ENCODE measurements around the gene HIVEP3. TPM values are rescaled to one million over a fixed set of nuclear protein-coding genes. Genes with fewer than 3 reads are reported as not detected.

HIVEP3 gene
- total RNA-seq, 1 experiment from 2014 or later: 0.55 TPM

- TF ChIP-seq ARID4B (CRISPR knock-in tag; IDR thresholded peaks at IDR 0.05; ENCODE audit: borderline replicate concordance): no peak
- TF ChIP-seq FOXJ3 (CRISPR knock-in tag; IDR thresholded peaks at IDR 0.05; ENCODE audit: borderline replicate concordance): no peak
- no peak for TF ChIP-seq RELA (CRISPR knock-in tag; IDR thresholded peaks at IDR 0.05; ENCODE audit: borderline replicate concordance)
- TF ChIP-seq, protein P1, sequence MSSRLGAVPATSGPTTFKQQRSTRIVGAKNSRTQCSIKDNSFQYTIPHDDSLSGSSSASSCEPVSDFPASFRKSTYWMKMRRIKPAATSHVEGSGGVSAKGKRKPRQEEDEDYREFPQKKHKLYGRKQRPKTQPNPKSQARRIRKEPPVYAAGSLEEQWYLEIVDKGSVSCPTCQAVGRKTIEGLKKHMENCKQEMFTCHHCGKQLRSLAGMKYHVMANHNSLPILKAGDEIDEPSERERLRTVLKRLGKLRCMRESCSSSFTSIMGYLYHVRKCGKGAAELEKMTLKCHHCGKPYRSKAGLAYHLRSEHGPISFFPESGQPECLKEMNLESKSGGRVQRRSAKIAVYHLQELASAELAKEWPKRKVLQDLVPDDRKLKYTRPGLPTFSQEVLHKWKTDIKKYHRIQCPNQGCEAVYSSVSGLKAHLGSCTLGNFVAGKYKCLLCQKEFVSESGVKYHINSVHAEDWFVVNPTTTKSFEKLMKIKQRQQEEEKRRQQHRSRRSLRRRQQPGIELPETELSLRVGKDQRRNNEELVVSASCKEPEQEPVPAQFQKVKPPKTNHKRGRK (CRISPR knock-in tag; IDR thresholded peaks at IDR 0.05; ENCODE audit: borderline replicate concordance): no peak
- TF ChIP-seq, protein P2, sequence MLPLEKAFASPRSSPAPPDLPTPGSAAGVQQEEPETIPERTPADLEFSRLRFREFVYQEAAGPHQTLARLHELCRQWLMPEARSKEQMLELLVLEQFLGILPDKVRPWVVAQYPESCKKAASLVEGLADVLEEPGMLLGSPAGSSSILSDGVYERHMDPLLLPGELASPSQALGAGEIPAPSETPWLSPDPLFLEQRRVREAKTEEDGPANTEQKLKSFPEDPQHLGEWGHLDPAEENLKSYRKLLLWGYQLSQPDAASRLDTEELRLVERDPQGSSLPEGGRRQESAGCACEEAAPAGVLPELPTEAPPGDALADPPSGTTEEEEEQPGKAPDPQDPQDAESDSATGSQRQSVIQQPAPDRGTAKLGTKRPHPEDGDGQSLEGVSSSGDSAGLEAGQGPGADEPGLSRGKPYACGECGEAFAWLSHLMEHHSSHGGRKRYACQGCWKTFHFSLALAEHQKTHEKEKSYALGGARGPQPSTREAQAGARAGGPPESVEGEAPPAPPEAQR (CRISPR knock-in tag; IDR thresholded peaks at IDR 0.05): no peak
- TF ChIP-seq GRHL2 (CRISPR knock-in tag; IDR thresholded peaks at IDR 0.05; ENCODE audit: insufficient replicate concordance, severe bottlenecking): no peak
- no peak for TF ChIP-seq TEAD4 (CRISPR knock-in tag; IDR thresholded peaks at IDR 0.05)
Measured at GRCh38 chr1:41519667-41520066, 399.1 kb downstream of the HIVEP3 start (continued).

- Mint-ChIP-seq H3K36me3 (no peaks in the 10 kb centered on the region), H3K27ac (no peak overlapping the region), H3K4me1 (peaks cover 12% of the 10 kb centered on the region), H3K4me3 (no peak overlapping the region), H3K27me3 (ENCODE audit: low read depth) (peaks cover 15% of the 10 kb centered on the region), H3K9me3 (no peaks in the 10 kb centered on the region)
- ATAC-seq (no peak), DNase-seq (ENCODE audit: low spot score) (no peak)
- CTCF ChIA-PET: interaction anchor here (0.7 kb wide), 2 partner anchors 55 to 235 kb away, joined by 3 read pairs; no protein-coding TSS in a partner anchor
- TF ChIP-seq TEAD4 (CRISPR knock-in tag; IDR thresholded peaks at IDR 0.05) (no peak), JUN (CRISPR knock-in tag; IDR thresholded peaks at IDR 0.05) (no peak), NFE2L1 (CRISPR knock-in tag; IDR thresholded peaks at IDR 0.05) (no peak), GRHL2 (CRISPR knock-in tag; IDR thresholded peaks at IDR 0.05; ENCODE audit: insufficient replicate concordance, severe bottlenecking) (no peak), SP1 (CRISPR knock-in tag; conservative IDR thresholded peaks at IDR 0.05) (no peak), CREM (CRISPR knock-in tag; IDR thresholded peaks at IDR 0.05) (no peak), FOXK1 (CRISPR knock-in tag; IDR thresholded peaks at IDR 0.05) (no peak), FOXP1 (CRISPR knock-in tag; IDR thresholded peaks at IDR 0.05; ENCODE audit: borderline replicate concordance) (no peak)
- TF ChIP-seq, protein P3, sequence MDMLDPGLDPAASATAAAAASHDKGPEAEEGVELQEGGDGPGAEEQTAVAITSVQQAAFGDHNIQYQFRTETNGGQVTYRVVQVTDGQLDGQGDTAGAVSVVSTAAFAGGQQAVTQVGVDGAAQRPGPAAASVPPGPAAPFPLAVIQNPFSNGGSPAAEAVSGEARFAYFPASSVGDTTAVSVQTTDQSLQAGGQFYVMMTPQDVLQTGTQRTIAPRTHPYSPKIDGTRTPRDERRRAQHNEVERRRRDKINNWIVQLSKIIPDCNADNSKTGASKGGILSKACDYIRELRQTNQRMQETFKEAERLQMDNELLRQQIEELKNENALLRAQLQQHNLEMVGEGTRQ (CRISPR knock-in tag; IDR thresholded peaks at IDR 0.05): no peak
- TF ChIP-seq, protein P4, sequence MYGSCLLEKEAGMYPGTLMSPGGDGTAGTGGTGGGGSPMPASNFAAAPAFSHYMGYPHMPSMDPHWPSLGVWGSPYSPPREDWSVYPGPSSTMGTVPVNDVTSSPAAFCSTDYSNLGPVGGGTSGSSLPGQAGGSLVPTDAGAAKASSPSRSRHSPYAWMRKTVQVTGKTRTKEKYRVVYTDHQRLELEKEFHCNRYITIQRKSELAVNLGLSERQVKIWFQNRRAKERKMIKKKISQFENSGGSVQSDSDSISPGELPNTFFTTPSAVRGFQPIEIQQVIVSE (CRISPR knock-in tag; IDR thresholded peaks at IDR 0.05; ENCODE audit: borderline replicate concordance): no peak
- TF ChIP-seq, protein P5, sequence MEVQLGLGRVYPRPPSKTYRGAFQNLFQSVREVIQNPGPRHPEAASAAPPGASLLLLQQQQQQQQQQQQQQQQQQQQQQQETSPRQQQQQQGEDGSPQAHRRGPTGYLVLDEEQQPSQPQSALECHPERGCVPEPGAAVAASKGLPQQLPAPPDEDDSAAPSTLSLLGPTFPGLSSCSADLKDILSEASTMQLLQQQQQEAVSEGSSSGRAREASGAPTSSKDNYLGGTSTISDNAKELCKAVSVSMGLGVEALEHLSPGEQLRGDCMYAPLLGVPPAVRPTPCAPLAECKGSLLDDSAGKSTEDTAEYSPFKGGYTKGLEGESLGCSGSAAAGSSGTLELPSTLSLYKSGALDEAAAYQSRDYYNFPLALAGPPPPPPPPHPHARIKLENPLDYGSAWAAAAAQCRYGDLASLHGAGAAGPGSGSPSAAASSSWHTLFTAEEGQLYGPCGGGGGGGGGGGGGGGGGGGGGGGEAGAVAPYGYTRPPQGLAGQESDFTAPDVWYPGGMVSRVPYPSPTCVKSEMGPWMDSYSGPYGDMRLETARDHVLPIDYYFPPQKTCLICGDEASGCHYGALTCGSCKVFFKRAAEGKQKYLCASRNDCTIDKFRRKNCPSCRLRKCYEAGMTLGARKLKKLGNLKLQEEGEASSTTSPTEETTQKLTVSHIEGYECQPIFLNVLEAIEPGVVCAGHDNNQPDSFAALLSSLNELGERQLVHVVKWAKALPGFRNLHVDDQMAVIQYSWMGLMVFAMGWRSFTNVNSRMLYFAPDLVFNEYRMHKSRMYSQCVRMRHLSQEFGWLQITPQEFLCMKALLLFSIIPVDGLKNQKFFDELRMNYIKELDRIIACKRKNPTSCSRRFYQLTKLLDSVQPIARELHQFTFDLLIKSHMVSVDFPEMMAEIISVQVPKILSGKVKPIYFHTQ (CRISPR knock-in tag; IDR thresholded peaks at IDR 0.05): no peak
- POLR2A ChIA-PET: no interaction called here
Measured at GRCh38 chr1:41518471-41518870, 400.3 kb downstream of the HIVEP3 start.

All from WTC11 (cell line).